Tibial nerve (tissue), 4 donors: ENCODE results near the gene FAM204A.

Experiments
- CTCF ChIP-seq, 5 experiments: fragments of 200-600 bp in 3 of 5; fragments of 450-650 bp in 2 of 5; sonication (generic) in 3 of 5; IDR thresholded peaks; one replicate each; pipeline ENCODE4 v1.5.1; 2016 to 2019; ENCODE audit warnings: antibody characterized with exemption in 5 of 5, mild to moderate bottlenecking in 3 of 5, moderate library complexity in 2 of 5
- EP300 ChIP-seq, 2 donors: sonication (generic); formaldehyde crosslinking; IDR thresholded peaks; one replicate each; pipeline ENCODE4 v1.6.1; 2017; ENCODE audit warnings: antibody characterized with exemption in 2 of 2, mild to moderate bottlenecking in 1 of 2
- POLR2A ChIP-seq, 2 donors: fragments of 450-650 bp; IDR thresholded peaks; one replicate each; pipeline ENCODE4 v1.6.1; 2017; ENCODE audit warnings: antibody characterized with exemption in 2 of 2, mild to moderate bottlenecking in 2 of 2, moderate library complexity in 2 of 2

- TF ChIP-seq CTCF (IDR thresholded peaks at IDR 0.05), result peak in 2 of 5 experiments; percentile 32 to 36
- TF ChIP-seq POLR2A (IDR thresholded peaks at IDR 0.05), result no peak
- no peak for TF ChIP-seq EP300 (IDR thresholded peaks at IDR 0.05)
Measured at GRCh38 chr10:118259288-118259906, 82.7 kb downstream of the FAM204A start.
